Tibial nerve (tissue), 4 donors: ENCODE measurements around the gene MFSD8. TPM values are rescaled to one million over a fixed set of nuclear protein-coding genes. Genes with fewer than 3 reads are reported as not detected.

Experiments
- DNase-seq, 2 donors: peaks; one replicate each; pipeline ENCODE4 v3.0.0-alpha.2; 2019; ENCODE audit warnings: low spot score in 2 of 2
- H3K27ac ChIP-seq, 4 donors: fragments of 200-600 bp; sonication (generic) in 3 of 4; one replicate each; pipeline ENCODE4 v1.5.1; 2017 to 2019; ENCODE audit warnings: mild to moderate bottlenecking in 1 of 4
- H3K27me3 ChIP-seq, 2 donors: fragments of 200-600 bp; sonication (generic) in 1 of 2; one replicate each; pipeline versions ENCODE4 v1.5.1 to v1.6.0; 2017 to 2019
- H3K36me3 ChIP-seq, 3 donors: fragments of 200-600 bp; sonication (generic); one replicate each; pipeline ENCODE4 v1.5.1; 2018 to 2019
- H3K4me1 ChIP-seq, 4 donors: fragments of 200-600 bp; sonication (generic) in 3 of 4; one replicate each; pipeline ENCODE4 v1.5.1; 2017 to 2019
- H3K4me3 ChIP-seq, 4 donors: fragments of 200-600 bp; sonication (generic) in 3 of 4; one replicate each; pipeline ENCODE4 v1.5.1; 2017 to 2019; ENCODE audit warnings: mild to moderate bottlenecking in 1 of 4, moderate library complexity in 1 of 4
- H3K9me3 ChIP-seq, 4 donors: fragments of 200-600 bp; sonication (generic) in 3 of 4; one replicate each; pipeline ENCODE4 v1.5.1; 2017 to 2019
- EP300 ChIP-seq, 2 donors: sonication (generic); formaldehyde crosslinking; IDR thresholded peaks; one replicate each; pipeline ENCODE4 v1.6.1; 2017; ENCODE audit warnings: antibody characterized with exemption in 2 of 2, mild to moderate bottlenecking in 1 of 2
- POLR2A ChIP-seq, 2 donors: fragments of 450-650 bp; IDR thresholded peaks; one replicate each; pipeline ENCODE4 v1.6.1; 2017; ENCODE audit warnings: antibody characterized with exemption in 2 of 2, mild to moderate bottlenecking in 2 of 2, moderate library complexity in 2 of 2
- WGBS, 2 donors: methylation state at CpG; one replicate each; pipeline ENCODE4 v1.1.5; 2018; 5-methylcytosine and 5-hydroxymethylcytosine counted together
- total RNA-seq, 4 donors: library from RNA; depleted of rRNA; stranded (reverse); fragments of >200 nt; gene quantifications; one replicate each; pipeline ENCODE4 v1.1.0, GENCODE V29; 2016
- TF ChIP-seq, protein P1 (sequence below), 5 experiments: fragments of 200-600 bp in 3 of 5; fragments of 450-650 bp in 2 of 5; sonication (generic) in 3 of 5; IDR thresholded peaks; one replicate each; pipeline ENCODE4 v1.5.1; 2016 to 2019; ENCODE audit warnings: antibody characterized with exemption in 5 of 5, mild to moderate bottlenecking in 3 of 5, moderate library complexity in 2 of 5

MFSD8 gene
- total RNA-seq, 4 donors from 2014 or later = 21.3 to 53.1 (median 31.5) TPM

DNA sequence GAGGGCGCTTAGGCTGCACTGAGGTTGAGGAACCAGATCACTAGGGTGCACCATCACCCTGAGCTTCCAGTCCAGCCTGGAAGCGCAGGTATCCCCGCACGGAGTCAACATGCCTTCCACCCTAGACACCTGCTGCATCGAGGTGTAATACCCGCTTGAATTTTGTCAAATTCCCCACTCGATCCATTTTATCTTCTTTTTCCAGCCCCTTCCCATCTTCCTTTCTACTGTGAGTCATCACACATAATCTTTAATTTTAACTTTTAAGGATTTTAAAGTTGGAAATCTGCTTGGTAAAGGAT, 83.5 kb downstream of the MFSD8 start:
- 1 to 3% methylated on average over 6 to 7 of the region's 7 CpGs for WGBS, 2 donors
- no peak for DNase-seq
- Histone ChIP-seq H3K27me3 (no peaks in the 10 kb centered on the region), H3K4me3 (peak overlapping the region; percentile 59 to 90 (median 74)), H3K36me3 (peaks cover 0 to 6% (median 0%) of the 10 kb centered on the region in 3 donors), H3K4me1 (peaks cover 0 to 20% (median 11%) of the 10 kb centered on the region in 4 donors), H3K27ac (no peak overlapping the region), H3K9me3 (no peaks in the 10 kb centered on the region)
- TF ChIP-seq EP300 (IDR thresholded peaks at IDR 0.05) (no peak), POLR2A (IDR thresholded peaks at IDR 0.05) (no peak)
- TF ChIP-seq, protein P1, sequence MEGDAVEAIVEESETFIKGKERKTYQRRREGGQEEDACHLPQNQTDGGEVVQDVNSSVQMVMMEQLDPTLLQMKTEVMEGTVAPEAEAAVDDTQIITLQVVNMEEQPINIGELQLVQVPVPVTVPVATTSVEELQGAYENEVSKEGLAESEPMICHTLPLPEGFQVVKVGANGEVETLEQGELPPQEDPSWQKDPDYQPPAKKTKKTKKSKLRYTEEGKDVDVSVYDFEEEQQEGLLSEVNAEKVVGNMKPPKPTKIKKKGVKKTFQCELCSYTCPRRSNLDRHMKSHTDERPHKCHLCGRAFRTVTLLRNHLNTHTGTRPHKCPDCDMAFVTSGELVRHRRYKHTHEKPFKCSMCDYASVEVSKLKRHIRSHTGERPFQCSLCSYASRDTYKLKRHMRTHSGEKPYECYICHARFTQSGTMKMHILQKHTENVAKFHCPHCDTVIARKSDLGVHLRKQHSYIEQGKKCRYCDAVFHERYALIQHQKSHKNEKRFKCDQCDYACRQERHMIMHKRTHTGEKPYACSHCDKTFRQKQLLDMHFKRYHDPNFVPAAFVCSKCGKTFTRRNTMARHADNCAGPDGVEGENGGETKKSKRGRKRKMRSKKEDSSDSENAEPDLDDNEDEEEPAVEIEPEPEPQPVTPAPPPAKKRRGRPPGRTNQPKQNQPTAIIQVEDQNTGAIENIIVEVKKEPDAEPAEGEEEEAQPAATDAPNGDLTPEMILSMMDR (IDR thresholded peaks at IDR 0.05) = no peak

DNA sequence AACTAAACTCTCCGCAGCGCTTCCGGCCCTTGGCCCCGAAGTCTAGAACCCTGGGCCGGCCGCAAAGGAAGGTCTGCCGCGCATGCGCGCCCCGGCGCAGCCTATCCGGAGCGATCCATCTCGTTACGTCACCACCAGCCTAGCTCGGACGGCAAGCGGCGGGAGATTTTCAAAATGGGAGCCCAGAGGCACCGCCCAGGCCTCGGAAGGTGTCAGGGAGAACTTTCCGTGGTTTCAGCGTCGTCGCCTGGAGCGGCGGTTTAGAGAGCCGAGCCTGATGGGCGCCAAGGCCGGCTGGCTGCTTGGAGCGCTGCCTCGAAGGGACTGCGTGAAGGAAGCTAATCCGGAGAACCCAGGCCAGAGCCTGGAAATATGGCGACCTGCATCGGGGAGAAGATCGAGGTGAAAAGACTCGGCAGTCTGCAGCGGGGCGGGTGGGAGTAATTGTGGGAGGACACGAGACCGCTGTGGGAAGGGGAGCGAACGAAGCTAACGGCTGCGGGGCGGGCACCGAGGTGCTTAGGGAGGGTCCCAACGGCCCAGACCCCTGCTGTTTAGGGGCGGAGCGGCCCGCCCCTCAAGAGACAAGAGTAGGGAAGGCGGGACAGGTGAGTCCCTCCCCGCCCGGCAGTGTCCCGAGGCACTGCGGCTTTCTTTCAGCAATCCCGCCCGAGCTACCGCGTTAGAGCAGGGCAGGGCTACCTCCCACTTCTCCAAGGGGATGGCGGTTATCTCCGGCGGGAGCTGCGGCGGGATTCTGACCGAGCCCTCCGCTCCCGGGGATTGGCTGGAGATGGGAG, 84.0 kb downstream of the MFSD8 start, which contains the start of gene PLK4:
TSS of gene PLK4 (plus strand) at position 131 of the 800 bp plus-strand sequence. CDS start at position 373, 242 bp downstream.
- WGBS, 2 donors = 1 to 2% methylated on average over 57 to 66 of the region's 70 CpGs
- Histone ChIP-seq H3K27ac (peak within 1 kb of the TSS; percentile 65 to 85 (median 78)), H3K4me1 (peaks cover 0 to 20% (median 11%) of the 10 kb centered on the region in 4 donors)

DNA sequence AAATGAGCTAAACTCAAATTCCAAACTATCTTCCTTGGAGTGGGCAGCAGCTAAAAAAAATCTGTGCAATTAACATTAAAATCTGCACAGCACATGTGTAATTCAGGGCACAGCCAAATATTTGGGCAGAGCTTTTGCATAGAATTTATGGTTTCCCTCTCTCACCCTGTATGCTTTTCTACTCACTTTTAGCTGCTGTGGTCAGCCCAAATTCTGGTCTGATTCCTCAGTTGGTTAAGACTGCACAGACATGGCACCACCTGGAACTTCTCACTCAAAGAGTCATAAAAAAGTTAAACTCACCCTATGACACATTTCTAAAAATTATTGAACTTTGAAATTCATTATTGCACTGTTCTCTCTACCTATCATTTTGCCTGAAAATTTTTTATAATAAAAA, 89.2 kb downstream of the MFSD8 start:
- H3K9me3 ChIP-seq = no peaks in the 10 kb centered on the region
- H3K4me3 ChIP-seq = no peak overlapping the region
- no peak for DNase-seq
- TF ChIP-seq, protein P1 (IDR thresholded peaks at IDR 0.05) = no peak
- TF ChIP-seq POLR2A (IDR thresholded peaks at IDR 0.05) (no peak), EP300 (IDR thresholded peaks at IDR 0.05) (no peak)
- peaks cover 0 to 10% (median 6%) of the 10 kb centered on the region in 4 donors for H3K4me1 ChIP-seq
- no peaks in the 10 kb centered on the region for H3K27me3 ChIP-seq
- H3K36me3 ChIP-seq = no peaks in the 10 kb centered on the region
- H3K27ac ChIP-seq = no peak overlapping the region

More for the DNA sequence above, 84.0 kb downstream of the MFSD8 start, which contains the start of gene PLK4:
- TF ChIP-seq, protein P1 (IDR thresholded peaks at IDR 0.05) = no peak
- peak in 1 of 2 donors; percentile 66 for TF ChIP-seq EP300 (IDR thresholded peaks at IDR 0.05)
- Histone ChIP-seq H3K36me3 (peaks cover 0 to 6% (median 0%) of the 10 kb centered on the region in 3 donors), H3K9me3 (no peaks in the 10 kb centered on the region), H3K4me3 (peak within 1 kb of the TSS; percentile 59 to 90 (median 74)), H3K27me3 (no peaks in the 10 kb centered on the region)
- peak; percentile 83 to 87 for DNase-seq

DNA sequence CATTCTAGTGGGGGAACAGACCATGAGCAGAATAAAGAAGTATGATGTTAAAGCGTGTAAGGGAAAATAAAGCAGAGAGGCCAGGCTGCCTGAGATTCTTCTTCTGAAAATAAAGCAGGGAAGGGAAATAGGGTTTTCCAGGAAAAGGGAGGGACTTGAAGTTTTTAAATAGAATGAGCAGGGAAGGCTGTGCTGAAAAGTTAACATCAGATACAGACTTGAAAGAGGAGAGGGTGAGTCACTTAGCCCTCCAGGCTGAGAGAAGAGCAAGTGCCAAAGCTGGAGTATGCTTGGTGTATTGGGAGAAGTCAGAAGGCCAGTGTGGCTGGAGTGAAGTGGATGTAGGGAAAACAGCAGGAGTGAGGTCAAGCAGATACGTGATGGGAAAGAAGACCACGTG, 94.3 kb downstream of the MFSD8 start:
- no peak overlapping the region for H3K4me3 ChIP-seq
- no peaks in the 10 kb centered on the region for H3K27me3 ChIP-seq
- H3K4me1 ChIP-seq = peaks cover 0 to 6% (median 0%) of the 10 kb centered on the region in 4 donors
- DNase-seq = no peak
- no peak for TF ChIP-seq EP300 (IDR thresholded peaks at IDR 0.05)
- TF ChIP-seq, protein P1 (IDR thresholded peaks at IDR 0.05) = no peak
- no peak for TF ChIP-seq POLR2A (IDR thresholded peaks at IDR 0.05)
- 39 to 45% methylated on average over 3 of the region's 3 CpGs for WGBS, 2 donors
- H3K9me3 ChIP-seq = no peaks in the 10 kb centered on the region
- H3K36me3 ChIP-seq = no peaks in the 10 kb centered on the region
- peak overlapping the region in 1 of 4 donors; percentile 11 for H3K27ac ChIP-seq

DNA sequence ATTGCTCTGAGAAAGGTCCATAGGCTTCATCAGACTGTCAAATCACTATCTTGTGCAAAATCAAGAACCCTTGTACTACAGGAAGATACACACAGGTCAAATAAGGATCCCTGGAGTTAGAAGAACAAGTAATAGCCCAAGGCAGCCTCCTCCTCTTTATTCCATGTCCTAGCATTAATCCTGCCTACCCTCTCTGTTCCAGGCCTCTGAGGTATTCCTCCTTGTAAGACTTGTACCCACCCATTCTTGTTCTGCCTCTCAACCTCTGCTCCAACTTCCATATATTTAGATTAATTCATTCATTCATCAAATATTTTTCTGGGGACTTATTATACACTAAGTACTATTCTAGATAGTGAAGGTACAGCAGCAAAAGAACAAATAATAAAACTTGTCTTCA, 94.7 kb downstream of the MFSD8 start:
- Histone ChIP-seq H3K4me1 (peaks cover 0 to 6% (median 0%) of the 10 kb centered on the region in 4 donors), H3K36me3 (no peaks in the 10 kb centered on the region), H3K4me3 (no peak overlapping the region), H3K27me3 (no peaks in the 10 kb centered on the region), H3K9me3 (no peaks in the 10 kb centered on the region), H3K27ac (peak overlapping the region in 1 of 4 donors; percentile 11)
- no peak for TF ChIP-seq POLR2A (IDR thresholded peaks at IDR 0.05)
- no peak for TF ChIP-seq EP300 (IDR thresholded peaks at IDR 0.05)
- TF ChIP-seq, protein P1 (IDR thresholded peaks at IDR 0.05) = no peak
- no peak for DNase-seq
